H9 (cell line): Measurements from ENCODE around the gene RIOK2. TPM values are rescaled to one million over a fixed set of nuclear protein-coding genes. Genes with fewer than 3 reads are reported as not detected.

ENCODE experiments used
- DNase-seq: peaks from one replicate; pipeline ENCODE4 v3.0.0-alpha.2; 2017
- H2AFZ ChIP-seq: one replicate; pipeline ENCODE4 v1.6.1; 2013; ENCODE audit warnings: mild to moderate bottlenecking, low read length, control low read depth, moderate library complexity
- H2AK5ac ChIP-seq: 2 replicates; pipeline ENCODE4 v1.6.1; 2013; ENCODE audit warnings: low read length, control low read depth, mixed read lengths; ENCODE audit not compliant: insufficient read length
- H2BK120ac ChIP-seq: one replicate; pipeline ENCODE4 v1.6.1; 2013; ENCODE audit warnings: low read depth, mild to moderate bottlenecking, low read length, control low read depth, inconsistent platforms; ENCODE audit not compliant: poor library complexity, severe bottlenecking
- H2BK12ac ChIP-seq: 2 replicates; pipeline ENCODE4 v1.6.1; 2013; ENCODE audit warnings: low read length, control low read depth, mixed read lengths, low read depth; ENCODE audit not compliant: insufficient read length
- H2BK15ac ChIP-seq: 2 replicates; pipeline ENCODE4 v1.6.1; 2013; ENCODE audit warnings: low read depth, low read length, control low read depth
- H2BK20ac ChIP-seq: one replicate; pipeline ENCODE4 v1.6.1; 2013; ENCODE audit warnings: low read depth, mild to moderate bottlenecking, low read length, control low read depth, inconsistent platforms; ENCODE audit not compliant: poor library complexity, severe bottlenecking
- H2BK5ac ChIP-seq: 2 replicates; pipeline ENCODE4 v1.6.1; 2013; ENCODE audit warnings: low read length, control low read depth, mixed read lengths; ENCODE audit not compliant: insufficient read length
- H3K14ac ChIP-seq: 2 replicates; pipeline ENCODE4 v1.6.1; 2013; ENCODE audit warnings: low read length, control low read depth; ENCODE audit not compliant: insufficient read depth
- H3K18ac ChIP-seq: 2 replicates; pipeline ENCODE4 v1.6.1; 2013; ENCODE audit warnings: low read depth, mild to moderate bottlenecking, mixed read lengths, low read length, control low read depth; ENCODE audit not compliant: insufficient read length
- H3K23ac ChIP-seq: 2 replicates; pipeline ENCODE4 v1.6.1; 2013; ENCODE audit warnings: low read length, control low read depth, mixed read lengths, low read depth; ENCODE audit not compliant: insufficient read length
- H3K23me2 ChIP-seq: 2 replicates; pipeline ENCODE4 v1.6.1; 2013; ENCODE audit warnings: low read depth, mild to moderate bottlenecking, mixed read lengths, low read length, control low read depth; ENCODE audit not compliant: insufficient read length, poor library complexity, severe bottlenecking
- H3K27ac ChIP-seq: 2 replicates; pipeline ENCODE4 v1.5.1; 2013; ENCODE audit warnings: low read length, control low read depth, mixed read lengths, low read depth; ENCODE audit not compliant: insufficient read length
- H3K27me3 ChIP-seq: 2 replicates; pipeline ENCODE4 v1.6.1; 2013; ENCODE audit warnings: low read length, control low read depth, inconsistent platforms; ENCODE audit not compliant: insufficient read depth
- H3K4ac ChIP-seq: 2 replicates; pipeline ENCODE4 v1.6.1; 2013; ENCODE audit warnings: low read depth, mild to moderate bottlenecking, control low read depth, inconsistent platforms, low read length, moderate library complexity
- H3K4me1 ChIP-seq: 2 replicates; pipeline ENCODE4 v1.6.1; 2013; ENCODE audit warnings: low read length, control low read depth, inconsistent platforms; ENCODE audit not compliant: insufficient read depth
- H3K4me2 ChIP-seq: 2 replicates; pipeline ENCODE4 v1.6.1; 2013; ENCODE audit warnings: low read length, control low read depth, mixed read lengths; ENCODE audit not compliant: insufficient read length, insufficient read depth
- H3K56ac ChIP-seq: 2 replicates; pipeline ENCODE4 v1.6.1; 2013; ENCODE audit warnings: low read depth, mild to moderate bottlenecking, mixed read lengths, low read length, control low read depth; ENCODE audit not compliant: insufficient read length
- H3K79me1 ChIP-seq: 2 replicates; pipeline ENCODE4 v1.6.1; 2013; ENCODE audit warnings: low read depth, mild to moderate bottlenecking, moderate library complexity, low read length, control low read depth, inconsistent platforms; ENCODE audit not compliant: insufficient read depth, poor library complexity, severe bottlenecking
- H3K79me2 ChIP-seq: 2 replicates; pipeline ENCODE4 v1.6.1; 2013; ENCODE audit warnings: low read length, control low read depth, inconsistent platforms; ENCODE audit not compliant: insufficient read depth
- H3K9ac ChIP-seq: 2 replicates; pipeline ENCODE4 v1.6.1; 2013; ENCODE audit warnings: low read length, control low read depth, mixed read lengths; ENCODE audit not compliant: insufficient read length; ENCODE audit errors: extremely low read depth
- H3K9me3 ChIP-seq: one replicate; pipeline ENCODE4 v1.6.1; 2013; ENCODE audit warnings: low read depth, low read length, inconsistent platforms; ENCODE audit not compliant: control insufficient read depth
- H3T11ph ChIP-seq: one replicate; pipeline ENCODE4 v1.6.1; 2013; ENCODE audit warnings: mild to moderate bottlenecking, low read length, control low read depth, inconsistent platforms
- H4K20me1 ChIP-seq: one replicate; pipeline ENCODE4 v1.6.1; 2013; ENCODE audit not compliant: control insufficient read depth, insufficient read length, insufficient read depth
- H4K5ac ChIP-seq: 2 replicates; pipeline ENCODE4 v1.6.1; 2013; ENCODE audit warnings: low read depth, mild to moderate bottlenecking, mixed read lengths, low read length, control low read depth; ENCODE audit not compliant: insufficient read length
- H4K8ac ChIP-seq: replicated peaks from 2 replicates; pipeline ENCODE4 v1.6.1; 2013; ENCODE audit warnings: low read length, control low read depth, mixed read lengths, low read depth; ENCODE audit not compliant: insufficient read length
- H4K91ac ChIP-seq: 2 replicates; pipeline ENCODE4 v1.6.1; 2013; ENCODE audit warnings: low read depth, mild to moderate bottlenecking, moderate library complexity, mixed read lengths, low read length, control low read depth; ENCODE audit not compliant: insufficient read length
- H3K27ac Mint-ChIP-seq, 3 experiments: 2 replicates in 2 of 3; 3 replicates in 1 of 3; pipeline ENCODE4 v1.8.0; 2020 to 2021; ENCODE audit warnings: mixed read lengths in 3 of 3, mild to moderate bottlenecking in 1 of 3, moderate library complexity in 1 of 3
- H3K27me3 Mint-ChIP-seq: 2 replicates; pipeline ENCODE4 v1.8.0; 2021; ENCODE audit warnings: low read depth, mild to moderate bottlenecking, moderate library complexity, mixed read lengths
- H3K36me3 Mint-ChIP-seq, 3 experiments: 2 replicates in 2 of 3; 3 replicates in 1 of 3; pipeline ENCODE4 v1.8.0; 2020 to 2021; ENCODE audit warnings: low read depth in 3 of 3, mixed read lengths in 3 of 3; ENCODE audit not compliant: insufficient read depth in 1 of 3
- H3K4me1 Mint-ChIP-seq, 2 experiments: 2 replicates each; pipeline ENCODE4 v1.8.0; 2020; ENCODE audit warnings: mixed read lengths in 2 of 2
- H3K4me3 Mint-ChIP-seq, 2 experiments: 2 replicates in 1 of 2; 3 replicates in 1 of 2; pipeline ENCODE4 v1.8.0; 2020 to 2021; ENCODE audit warnings: mild to moderate bottlenecking in 2 of 2, mixed read lengths in 2 of 2, moderate library complexity in 1 of 2
- H3K9me3 Mint-ChIP-seq, 2 experiments: 2 replicates in 1 of 2; 3 replicates in 1 of 2; pipeline ENCODE4 v1.8.0; 2020; ENCODE audit warnings: mild to moderate bottlenecking in 2 of 2, mixed read lengths in 2 of 2, moderate library complexity in 1 of 2
- total RNA-seq: library from RNA; stranded (reverse); gene quantifications from 2 replicates; pipeline ENCODE4 v1.2.1, GENCODE V29; 2021
- TF ChIP-seq, protein P1 (sequence below): fragments of 200-600 bp; sonication (generic); conservative IDR thresholded peaks from 3 replicates; pipeline ENCODE4 v1.8.0; 2021; ENCODE audit warnings: antibody characterized with exemption, mild to moderate bottlenecking

The RIOK2 gene
- total RNA-seq, 1 experiment from 2014 or later = 39.5 TPM

DNA sequence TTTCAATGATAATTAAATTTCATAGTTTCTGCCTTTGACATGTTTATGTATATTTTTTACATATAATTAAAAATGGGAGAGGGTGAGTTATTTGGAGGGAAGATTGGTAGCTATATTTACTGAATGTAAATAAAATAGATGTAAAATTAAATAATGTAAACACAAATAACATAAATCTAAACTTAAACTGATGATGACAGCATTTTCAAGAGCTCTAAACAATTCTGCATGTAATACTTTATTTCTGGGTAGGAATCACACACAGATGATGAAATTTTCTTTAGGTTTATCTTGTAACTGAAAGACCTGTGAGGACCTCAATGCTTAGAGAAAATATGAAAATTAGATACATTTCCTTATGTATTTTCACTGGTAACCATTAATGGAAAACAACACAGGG lies 42.2 kb upstream of the RIOK2 start:
- Mint-ChIP-seq H3K27ac (no peak overlapping the region), H3K27me3 (no peaks in the 10 kb centered on the region), H3K4me3 (no peak overlapping the region), H3K9me3 (no peaks in the 10 kb centered on the region), H3K36me3 (no peaks in the 10 kb centered on the region), H3K4me1 (no peaks in the 10 kb centered on the region)
- H3K23me2 ChIP-seq = no peaks in the 10 kb centered on the region
- no peak overlapping the region for H4K8ac ChIP-seq
- H3K9ac ChIP-seq = no peak overlapping the region
- H2AK5ac ChIP-seq = no peak overlapping the region
- H4K20me1 ChIP-seq = no peaks in the 10 kb centered on the region
- no peak overlapping the region for H2BK15ac ChIP-seq
- no peaks in the 10 kb centered on the region for H3K27me3 ChIP-seq
- no peak overlapping the region for H4K5ac ChIP-seq
- H3K79me1 ChIP-seq = no peaks in the 10 kb centered on the region
- no peak overlapping the region for H3K4ac ChIP-seq
- no peak overlapping the region for H2BK12ac ChIP-seq
- no peak overlapping the region for H2BK5ac ChIP-seq
- H3K4me2 ChIP-seq = no peak overlapping the region
- no peak overlapping the region for H4K91ac ChIP-seq
- no peak overlapping the region for H3K56ac ChIP-seq
- H3K23ac ChIP-seq = no peak overlapping the region
- no peak overlapping the region for H3K18ac ChIP-seq
- no peaks in the 10 kb centered on the region for H3K9me3 ChIP-seq
- no peak overlapping the region for H3T11ph ChIP-seq
- no peak for DNase-seq
- no peaks in the 10 kb centered on the region for H3K79me2 ChIP-seq
- H3K27ac ChIP-seq = no peak overlapping the region
- TF ChIP-seq, protein P1, sequence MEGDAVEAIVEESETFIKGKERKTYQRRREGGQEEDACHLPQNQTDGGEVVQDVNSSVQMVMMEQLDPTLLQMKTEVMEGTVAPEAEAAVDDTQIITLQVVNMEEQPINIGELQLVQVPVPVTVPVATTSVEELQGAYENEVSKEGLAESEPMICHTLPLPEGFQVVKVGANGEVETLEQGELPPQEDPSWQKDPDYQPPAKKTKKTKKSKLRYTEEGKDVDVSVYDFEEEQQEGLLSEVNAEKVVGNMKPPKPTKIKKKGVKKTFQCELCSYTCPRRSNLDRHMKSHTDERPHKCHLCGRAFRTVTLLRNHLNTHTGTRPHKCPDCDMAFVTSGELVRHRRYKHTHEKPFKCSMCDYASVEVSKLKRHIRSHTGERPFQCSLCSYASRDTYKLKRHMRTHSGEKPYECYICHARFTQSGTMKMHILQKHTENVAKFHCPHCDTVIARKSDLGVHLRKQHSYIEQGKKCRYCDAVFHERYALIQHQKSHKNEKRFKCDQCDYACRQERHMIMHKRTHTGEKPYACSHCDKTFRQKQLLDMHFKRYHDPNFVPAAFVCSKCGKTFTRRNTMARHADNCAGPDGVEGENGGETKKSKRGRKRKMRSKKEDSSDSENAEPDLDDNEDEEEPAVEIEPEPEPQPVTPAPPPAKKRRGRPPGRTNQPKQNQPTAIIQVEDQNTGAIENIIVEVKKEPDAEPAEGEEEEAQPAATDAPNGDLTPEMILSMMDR = no peak
- H2BK20ac ChIP-seq = no peak overlapping the region
- H3K4me1 ChIP-seq = no peaks in the 10 kb centered on the region
- H2AFZ ChIP-seq = no peak overlapping the region
- no peak overlapping the region for H2BK120ac ChIP-seq
- H3K14ac ChIP-seq = no peak overlapping the region
